RKO (cell line): ENCODE data around the gene PHF8.

Experiments used
- DNase-seq: peaks from one replicate; pipeline ENCODE4 v3.0.0-alpha.2; 2016; ENCODE audit warnings: low spot score

PHF8 gene

DNA sequence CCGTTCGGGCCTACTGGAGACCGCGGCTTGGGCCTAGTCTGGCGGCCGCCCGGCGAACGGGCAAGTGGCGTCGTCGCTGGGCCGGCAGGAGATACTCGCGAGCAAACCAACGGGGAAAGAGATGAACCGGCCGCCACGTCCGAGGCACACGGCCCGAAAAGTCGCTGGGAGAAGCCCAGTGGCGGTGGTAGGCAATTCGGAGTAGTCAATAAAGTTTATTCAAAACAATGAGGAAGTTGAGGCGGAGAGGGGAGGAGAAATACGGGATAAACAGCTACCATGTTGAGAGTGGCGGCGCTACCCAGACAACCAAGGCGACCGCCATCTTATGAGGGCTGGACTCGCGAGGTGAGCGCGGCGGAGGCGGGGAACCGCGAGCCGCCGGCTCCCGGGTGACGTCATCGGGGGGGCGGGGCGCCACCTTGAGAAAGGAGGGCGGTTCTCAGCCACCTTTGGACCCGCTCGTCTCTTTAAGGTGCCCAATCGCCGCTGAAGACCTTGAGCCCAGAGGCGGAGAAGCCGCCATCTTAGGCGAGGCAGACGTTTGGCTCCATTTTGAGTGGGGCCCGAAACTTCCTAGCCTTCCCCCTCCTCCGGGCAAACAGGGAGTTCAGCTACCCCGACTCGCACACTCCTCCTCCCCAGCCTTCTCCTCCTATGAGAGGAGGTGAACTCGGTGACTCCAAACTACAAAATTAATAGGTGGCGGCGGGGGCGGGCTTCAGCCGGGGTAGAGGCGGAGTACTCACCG is at the start of gene PHF8:
Gene PHF8 (minus strand): TSS at position 348 of the 751 bp plus-strand sequence. CDS start 1,745 bp downstream, outside the sequence.
- DNase-seq = peak; percentile 91

DNA sequence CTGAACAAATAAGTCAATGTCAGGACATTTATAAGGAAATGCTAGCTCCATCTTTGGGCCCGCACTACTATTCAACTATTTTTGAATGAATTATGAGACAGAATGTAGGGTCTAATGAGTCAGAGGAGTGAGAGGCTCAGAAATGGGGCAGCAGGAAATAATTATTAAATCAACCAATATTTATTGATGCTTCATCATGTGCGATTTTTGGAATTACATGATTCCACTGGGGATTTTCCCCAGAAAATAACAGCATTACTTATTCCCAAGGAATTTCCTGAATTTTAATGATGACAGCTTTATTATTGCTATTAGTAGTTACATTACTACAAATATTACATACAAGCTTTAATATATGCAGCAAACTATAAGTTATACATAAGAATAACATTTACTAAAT is 49.3 kb upstream of the PHF8 start:
- no peak for DNase-seq

DNA sequence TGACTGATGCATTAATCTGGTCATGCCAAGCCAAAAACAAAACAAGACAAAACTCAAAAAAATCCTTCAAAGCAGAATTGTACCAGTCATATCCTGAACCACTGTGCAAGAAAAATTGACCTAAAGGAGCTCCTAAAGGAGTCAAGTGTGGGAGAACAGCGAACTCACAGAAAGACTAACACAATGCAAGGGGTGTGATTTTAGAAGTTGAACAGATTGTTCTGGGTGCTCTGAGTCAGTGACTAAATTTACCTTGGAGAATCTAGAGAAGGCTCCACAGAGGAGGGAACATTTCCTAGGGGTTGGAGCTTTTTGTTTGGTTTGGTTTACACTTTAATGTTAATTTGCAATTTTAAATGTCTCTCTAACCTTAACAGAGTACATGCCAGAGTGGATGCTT is 48.9 kb upstream of the PHF8 start:
- DNase-seq = no peak

DNA sequence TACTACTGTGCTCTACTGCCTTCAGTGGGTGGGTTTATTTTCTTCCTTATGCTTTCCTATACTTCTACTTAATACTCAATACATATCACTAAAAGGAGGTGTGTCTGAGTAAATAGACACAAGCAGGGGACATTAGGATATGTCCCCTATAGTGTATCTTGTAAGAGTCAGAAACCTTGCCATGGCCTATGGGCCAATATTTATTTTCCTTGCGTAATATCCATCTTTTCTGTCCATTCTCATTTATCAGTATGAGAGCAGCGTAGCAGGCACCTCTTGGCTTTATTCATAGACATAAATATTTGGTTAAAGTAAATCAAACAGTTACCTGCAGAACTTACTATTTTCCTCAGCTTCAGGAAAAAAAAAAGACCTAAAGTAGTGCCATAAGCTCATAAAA is 46.6 kb upstream of the PHF8 start:
- no peak for DNase-seq

DNA sequence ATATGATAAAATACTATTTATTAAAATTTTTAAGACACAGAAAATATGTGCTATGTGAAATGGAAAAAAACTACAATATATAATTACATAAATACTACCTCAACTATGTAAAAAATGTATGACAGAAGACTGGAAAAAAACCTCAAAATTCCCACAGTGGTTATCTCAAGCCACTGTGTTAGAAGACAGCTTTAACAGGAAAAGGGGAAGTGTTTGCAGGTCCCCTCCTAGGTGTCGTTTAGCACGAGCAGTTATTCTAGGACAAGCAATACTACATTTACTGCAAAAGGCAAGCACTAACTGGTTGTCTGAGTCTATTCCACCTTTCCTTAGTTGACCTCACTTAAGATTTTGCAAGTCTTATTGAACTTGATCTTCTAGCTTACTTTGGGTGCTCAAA is 44.9 kb upstream of the PHF8 start:
- DNase-seq = no peak

DNA sequence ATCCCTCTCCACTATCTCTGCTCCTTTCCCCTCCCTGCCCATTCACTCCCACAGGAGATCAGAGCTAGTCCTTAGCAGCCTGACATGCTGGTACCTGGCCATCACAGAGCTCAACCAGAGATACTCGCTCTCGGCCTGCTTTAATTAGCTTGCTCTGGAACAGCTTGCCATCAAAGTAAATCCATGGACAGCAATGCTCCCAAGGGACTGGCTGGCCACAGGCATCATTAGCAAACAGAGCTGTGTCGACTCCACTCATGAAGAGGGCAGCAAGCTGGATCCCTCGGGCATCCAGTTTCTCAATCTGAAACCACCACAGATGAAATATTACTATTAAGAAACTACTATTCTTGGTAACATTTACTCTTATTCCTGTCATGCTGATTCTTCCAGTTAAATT is 43.4 kb upstream of the PHF8 start:
- DNase-seq = no peak

- DNase-seq = peak; percentile 72
Measured at GRCh38 chrX:54085666-54086065, 41.4 kb upstream of the PHF8 start.

DNA sequence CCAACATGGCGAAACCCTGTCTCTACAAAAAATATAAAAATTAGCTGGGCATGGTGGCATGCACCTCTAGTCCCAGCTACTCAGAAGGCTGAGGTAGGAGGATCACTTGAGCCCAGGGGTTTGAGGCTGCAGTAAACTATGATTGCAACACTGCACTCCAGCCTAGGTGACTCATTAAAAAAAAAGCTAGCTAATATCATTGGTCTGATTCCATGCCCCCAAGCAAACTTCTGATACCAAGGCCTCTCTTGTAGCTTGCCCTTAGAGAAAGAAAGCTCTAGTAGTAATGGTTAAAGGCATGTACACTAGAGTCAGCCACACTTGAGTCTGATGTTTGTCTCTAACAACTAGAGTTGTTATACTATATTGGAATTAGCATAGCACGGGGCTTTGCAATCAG is 32.6 kb upstream of the PHF8 start:
- no peak for DNase-seq

- DNase-seq = no peak
Measured at GRCh38 chrX:54074826-54075225, 30.6 kb upstream of the PHF8 start.

DNA sequence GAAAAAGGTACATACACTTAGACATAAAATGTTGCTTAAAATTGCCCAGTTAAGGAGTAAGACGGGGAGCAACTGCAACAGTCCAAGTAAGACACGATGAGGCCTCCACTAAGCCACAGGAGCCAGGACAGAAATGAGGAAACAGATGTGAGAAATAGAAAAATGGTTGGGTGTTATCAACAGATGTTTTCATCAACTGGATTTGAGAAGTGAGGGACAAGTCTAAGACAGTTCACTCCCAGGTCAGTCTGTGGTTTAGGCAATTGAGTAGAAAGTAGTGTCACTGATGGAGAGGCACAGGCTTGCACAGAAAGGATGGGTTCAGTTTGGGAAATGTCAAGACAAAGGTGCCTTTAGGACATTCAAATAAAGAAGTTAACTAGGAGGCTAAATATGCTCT is 23.5 kb upstream of the PHF8 start:
- DNase-seq = no peak

- DNase-seq = no peak
Measured at GRCh38 chrX:54066841-54067240, 22.6 kb upstream of the PHF8 start.

DNA sequence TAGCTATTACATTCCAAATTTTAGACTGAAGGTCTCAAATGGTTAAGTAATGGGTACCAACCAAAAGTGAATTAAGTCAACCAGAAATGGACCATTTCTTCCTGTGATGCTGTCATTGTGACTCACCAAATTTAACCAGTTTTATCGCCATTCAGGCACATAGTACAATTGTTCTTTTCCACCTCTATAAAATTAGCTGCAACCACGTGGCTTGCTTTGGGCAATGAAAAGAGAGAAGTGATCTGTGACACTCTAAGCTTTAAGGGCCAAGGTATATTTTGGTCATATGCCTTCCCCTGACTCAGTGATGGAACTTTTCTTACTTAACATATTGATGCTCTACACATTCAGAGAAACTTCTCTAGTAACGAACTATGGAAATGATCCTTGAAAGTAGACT is 20.3 kb upstream of the PHF8 start:
- DNase-seq = no peak

- no peak for DNase-seq
Measured at GRCh38 chrX:54063361-54063760, 19.1 kb upstream of the PHF8 start.

GRCh38 chrX:54049801-54050200 is 5.5 kb upstream of the PHF8 start:
- DNase-seq = no peak

GRCh38 chrX:54048412-54048811 is 4.1 kb upstream of the PHF8 start:
- no peak for DNase-seq

GRCh38 chrX:54045563-54046228 is 1.4 kb upstream of the PHF8 start:
- no peak for DNase-seq

DNA sequence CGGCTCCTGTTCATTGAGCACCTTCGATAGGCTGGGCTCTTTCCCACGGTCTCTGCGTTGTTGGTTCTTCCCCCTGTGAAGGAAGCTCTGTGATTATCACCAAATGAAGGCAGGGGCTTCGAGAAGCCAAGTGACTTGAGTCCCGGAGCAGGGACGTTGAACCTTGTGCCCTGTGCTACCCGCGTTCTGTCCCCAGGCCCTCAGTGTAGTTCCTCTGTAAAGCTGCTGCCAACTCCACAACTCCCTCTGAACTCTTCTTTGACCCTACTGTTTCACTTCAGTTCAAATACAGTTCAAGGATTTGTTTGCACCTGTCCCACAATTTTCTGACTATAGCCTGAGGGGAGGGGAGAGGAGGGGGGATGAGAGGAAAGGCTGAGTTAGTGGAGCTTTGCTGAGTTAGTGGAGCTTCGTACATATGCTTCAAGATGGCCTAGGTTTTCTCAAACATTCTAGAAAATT is 635 bp upstream of the PHF8 start:
- no peak for DNase-seq

DNA sequence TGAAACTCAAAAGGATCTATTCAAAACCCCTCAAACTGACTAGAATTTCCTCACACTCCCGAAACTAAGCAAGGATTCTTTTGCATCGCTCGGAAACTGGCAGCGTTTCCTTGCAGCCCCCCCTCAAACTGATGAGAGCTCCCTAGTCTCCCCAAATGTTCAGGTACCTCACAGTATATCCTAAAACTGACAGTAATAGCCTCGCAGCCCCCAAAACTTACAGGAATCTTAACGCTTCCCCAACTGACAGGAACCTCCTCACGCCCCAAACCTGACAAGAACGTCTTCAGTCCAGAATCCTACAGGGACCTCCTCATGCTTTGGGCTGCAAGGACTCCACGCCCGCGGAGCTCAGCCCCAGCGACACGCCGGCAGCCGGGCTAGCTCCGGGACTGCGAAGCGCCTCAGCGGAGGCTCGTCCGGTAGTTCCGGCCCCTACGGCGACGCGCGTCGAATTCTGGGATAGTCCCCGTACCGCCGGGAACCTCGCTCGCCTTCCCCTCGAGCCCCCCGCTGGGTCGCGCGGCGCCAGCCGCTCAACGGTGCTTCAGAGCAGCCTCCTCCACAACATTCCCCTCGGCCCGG is 640 bp downstream of the PHF8 start:
- DNase-seq = peak; percentile 21

DNA sequence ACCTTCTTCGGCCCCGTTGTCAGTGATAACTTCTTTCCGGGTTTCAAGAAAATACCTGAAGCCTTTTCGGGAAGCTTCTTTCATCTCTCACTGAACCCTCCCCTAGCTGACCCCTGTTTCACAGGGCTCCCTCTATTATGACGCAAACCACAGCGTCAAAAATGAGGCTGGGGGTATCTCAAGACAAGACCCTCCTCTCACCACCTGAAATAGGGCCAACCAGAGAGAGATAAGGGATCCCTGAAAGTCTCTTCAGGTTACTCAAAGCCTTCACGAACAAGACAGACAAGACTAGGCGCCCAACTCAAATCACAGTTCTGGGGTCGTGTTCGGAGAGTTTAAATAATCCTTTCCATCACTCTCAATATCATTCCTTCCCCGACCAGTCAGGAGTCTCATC is 1.2 kb downstream of the PHF8 start:
- no peak for DNase-seq

- peak; percentile 83 for DNase-seq
Measured at GRCh38 chrX:54042609-54043021, 1.7 kb downstream of the PHF8 start.

DNA sequence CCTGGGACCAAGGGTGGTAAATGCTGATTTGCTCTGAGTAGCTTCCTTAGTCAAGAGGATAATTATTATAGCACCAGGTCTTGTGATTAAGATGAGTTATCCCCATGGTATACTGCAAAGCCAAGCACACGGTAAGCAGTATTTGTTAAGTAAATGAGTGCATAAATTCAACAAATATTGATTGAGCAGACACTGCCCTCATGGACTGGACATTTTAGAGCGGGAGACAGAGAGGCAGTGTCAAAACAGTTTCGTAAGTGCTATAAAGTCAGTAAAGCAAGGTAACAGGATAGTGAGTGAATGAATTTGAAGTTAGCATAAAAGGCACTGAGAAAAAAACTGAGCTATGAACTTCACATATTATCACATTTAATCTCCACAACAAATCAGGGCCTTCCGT is 13.9 kb downstream of the PHF8 start:
- no peak for DNase-seq

DNA sequence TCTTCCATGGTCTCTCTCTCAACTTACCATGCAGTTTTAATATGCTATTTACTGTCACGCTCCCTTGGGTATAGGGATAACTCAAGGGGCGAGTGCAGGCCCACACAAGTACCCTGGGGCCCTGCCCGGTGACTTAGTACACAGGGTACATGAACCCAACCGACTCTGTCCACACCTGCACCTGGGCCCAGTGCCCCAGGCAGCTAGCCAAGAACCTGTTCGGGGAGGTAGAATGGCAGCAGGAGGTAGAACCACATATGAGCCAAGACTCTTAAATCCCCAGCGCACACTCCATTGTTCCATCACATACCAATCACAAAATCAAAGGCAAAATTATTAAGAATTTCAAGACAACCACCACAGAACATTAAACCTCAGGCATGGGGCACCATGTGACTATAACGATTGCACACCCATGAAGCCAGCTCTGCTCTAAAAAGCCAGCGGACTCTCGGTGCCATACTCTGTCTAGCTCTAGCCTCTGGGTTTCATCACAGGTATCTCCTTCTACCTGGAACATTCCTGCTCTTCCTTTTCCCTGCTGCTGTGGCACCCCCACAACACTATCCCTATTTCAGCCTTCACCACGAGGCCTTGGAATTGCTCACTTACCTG is 14.6 kb downstream of the PHF8 start:
- no peak for DNase-seq

DNA sequence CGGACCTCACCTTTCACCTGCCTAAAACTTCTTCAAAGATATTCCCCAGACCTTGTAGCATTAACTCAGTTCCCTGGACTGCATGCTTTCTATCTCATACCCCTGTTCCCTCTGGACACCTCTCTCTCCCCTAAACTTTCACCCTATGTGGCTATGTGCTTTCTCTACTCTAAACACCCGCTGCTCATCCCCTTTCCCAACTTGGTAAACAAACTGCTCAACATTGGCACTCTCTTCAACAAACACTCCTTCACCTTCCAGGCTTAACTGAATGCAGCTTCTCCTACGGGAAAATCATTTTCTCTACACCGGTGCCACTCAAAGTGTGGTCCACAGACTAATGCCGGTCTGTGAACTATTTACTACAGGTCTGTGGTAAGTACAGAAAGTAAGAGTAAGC is 19.9 kb downstream of the PHF8 start:
- DNase-seq = no peak
